H1 (cell line): ENCODE measurements around the gene MYOCD. TPM values are rescaled to one million over a fixed set of nuclear protein-coding genes. Genes with fewer than 3 reads are reported as not detected.

Experiments
- CTCF ChIA-PET: fragments of 300-600 bp; sonication (Branson Sonifier 250); formaldehyde crosslinking; loops from one replicate; lab custom pipeline; 2021; ENCODE audit not compliant: partially characterized antibody; lab: Charles Lee
- POLR2A ChIA-PET: fragments of 300-600 bp; sonication (Branson Sonifier 250); formaldehyde crosslinking; loops from one replicate; lab custom pipeline; 2021; ENCODE audit warnings: inconsistent platforms; ENCODE audit not compliant: partially characterized antibody; lab: Charles Lee
- DNase-seq, 2 experiments: peaks; one replicate each; pipeline versions ENCODE4 v3.0.0 to v3.0.0-alpha.2; 2010 to 2022; ENCODE audit warnings: low spot score in 2 of 2, low read depth in 1 of 2, mixed read lengths in 1 of 2
- FAIRE-seq: peaks from 2 replicates; lab custom pipeline; 2011; peaks lifted over from hg19 to GRCh38; lab: Jason Lieb, UNC
- H2AFZ ChIP-seq: 2 replicates; pipeline ENCODE4 v1.8.1; 2012; ENCODE audit warnings: low read length, inconsistent platforms
- H2AK5ac ChIP-seq: 2 replicates; pipeline ENCODE4 v1.6.1; 2013; ENCODE audit warnings: low read depth, low read length
- H2BK120ac ChIP-seq: replicated peaks from 2 replicates; pipeline ENCODE3; 2013; ENCODE audit warnings: low read depth, low read length, inconsistent platforms
- H2BK12ac ChIP-seq: 2 replicates; pipeline ENCODE4 v1.6.1; 2013; ENCODE audit warnings: low read depth, low read length
- H2BK15ac ChIP-seq: 2 replicates; pipeline ENCODE4 v1.6.1; 2013; ENCODE audit warnings: low read length
- H2BK20ac ChIP-seq: 2 replicates; pipeline ENCODE4 v1.6.1; 2013; ENCODE audit warnings: low read length
- H2BK5ac ChIP-seq: 2 replicates; pipeline ENCODE4 v1.6.1; 2013; ENCODE audit warnings: low read depth, low read length
- H3K14ac ChIP-seq: 2 replicates; pipeline ENCODE4 v1.6.1; 2013; ENCODE audit warnings: inconsistent platforms; ENCODE audit not compliant: insufficient read length
- H3K18ac ChIP-seq: 2 replicates; pipeline ENCODE4 v1.6.1; 2013; ENCODE audit warnings: low read length; ENCODE audit errors: extremely low read depth
- H3K23ac ChIP-seq: 2 replicates; pipeline ENCODE4 v1.6.1; 2013; ENCODE audit warnings: inconsistent platforms; ENCODE audit not compliant: insufficient read length
- H3K23me2 ChIP-seq: 2 replicates; pipeline ENCODE4 v1.6.1; 2013; ENCODE audit warnings: low read depth, low read length
- H3K27ac ChIP-seq: 2 replicates; pipeline ENCODE4 v1.6.1; 2011; ENCODE audit warnings: low read depth, low read length, inconsistent platforms
- H3K27me3 ChIP-seq, 4 experiments: replicated peaks in 1 of 4; 1 replicate in 1 of 4; 2 replicates in 3 of 4; pipeline versions ENCODE4 v1.6.1 to v1.8.1; 2011 to 2013; ENCODE audit warnings: low read length in 3 of 4, mild to moderate bottlenecking in 3 of 4, inconsistent platforms in 2 of 4, mixed read lengths in 2 of 4, moderate library complexity in 1 of 4; ENCODE audit not compliant: control insufficient read depth in 3 of 4, insufficient read depth in 3 of 4; ENCODE audit errors: extremely low read depth in 1 of 4
- H3K36me3 ChIP-seq, 4 experiments: 2 replicates each; pipeline versions ENCODE4 v1.6.1 to v1.8.1; 2011 to 2013; ENCODE audit warnings: mild to moderate bottlenecking in 4 of 4, low read length in 3 of 4, moderate library complexity in 2 of 4, control low read depth in 1 of 4, inconsistent platforms in 1 of 4; ENCODE audit not compliant: insufficient read depth in 4 of 4, control insufficient read depth in 2 of 4
- H3K4ac ChIP-seq: replicated peaks from 2 replicates; pipeline ENCODE3; 2013; ENCODE audit warnings: low read length, low read depth, mixed read lengths, inconsistent platforms; ENCODE audit not compliant: insufficient read length
- H3K4me1 ChIP-seq, 4 experiments: replicated peaks in 1 of 4; 1 replicate in 1 of 4; 2 replicates in 3 of 4; pipeline versions ENCODE4 v1.6.1 to v1.8.1; 2011 to 2013; ENCODE audit warnings: low read length in 3 of 4, inconsistent platforms in 2 of 4, mixed read lengths in 1 of 4; ENCODE audit not compliant: insufficient read depth in 4 of 4, control insufficient read depth in 3 of 4
- H3K4me2 ChIP-seq, 2 experiments: 2 replicates each; pipeline versions ENCODE4 v1.6.1 to v1.8.1; 2011 to 2013; ENCODE audit warnings: low read depth in 2 of 2, low read length in 2 of 2, control low read depth in 1 of 2, inconsistent platforms in 1 of 2, mild to moderate bottlenecking in 1 of 2; ENCODE audit not compliant: insufficient read depth in 1 of 2
- H3K4me3 ChIP-seq, 4 experiments: fragments of 200-600, 300-600 bp in 1 of 4; sonication (generic), shearing (Covaris generic), sonication (Bioruptor Twin) in 1 of 4; 2 replicates each; pipeline versions ENCODE4 v1.5.1 to v1.8.1; 2011 to 2016; ENCODE audit warnings: low read length in 4 of 4, low read depth in 3 of 4, control low read depth in 2 of 4, inconsistent platforms in 2 of 4, mild to moderate bottlenecking in 2 of 4, mixed read lengths in 1 of 4, moderate library complexity in 1 of 4; ENCODE audit not compliant: insufficient read depth in 2 of 4; ENCODE audit errors: extremely low read depth in 1 of 4
- H3K56ac ChIP-seq: replicated peaks from 2 replicates; pipeline ENCODE3; 2013; ENCODE audit warnings: low read depth, mild to moderate bottlenecking, mixed read lengths, low read length, inconsistent platforms; ENCODE audit not compliant: insufficient read length
- H3K79me1 ChIP-seq: 2 replicates; pipeline ENCODE4 v1.6.1; 2013; ENCODE audit warnings: low read depth, low read length, control low read depth
- H3K79me2 ChIP-seq, 2 experiments: 2 replicates each; pipeline versions ENCODE4 v1.6.1 to v1.8.1; 2012 to 2013; ENCODE audit warnings: low read length in 2 of 2, mild to moderate bottlenecking in 2 of 2, inconsistent platforms in 1 of 2; ENCODE audit not compliant: insufficient read depth in 2 of 2, control insufficient read depth in 1 of 2
- H3K9ac ChIP-seq, 4 experiments: replicated peaks in 1 of 4; 1 replicate in 1 of 4; 2 replicates in 3 of 4; pipeline versions ENCODE4 v1.6.1 to v1.8.1; 2011 to 2013; ENCODE audit warnings: low read depth in 3 of 4, low read length in 3 of 4, control low read depth in 2 of 4, mild to moderate bottlenecking in 2 of 4, moderate library complexity in 2 of 4, inconsistent platforms in 1 of 4; ENCODE audit errors: extremely low read depth in 1 of 4
- H3K9me3 ChIP-seq, 2 experiments: 2 replicates each; pipeline versions ENCODE4 v1.6.1 to v1.8.1; 2012 to 2013; ENCODE audit warnings: mild to moderate bottlenecking in 2 of 2, moderate library complexity in 2 of 2, control low read depth in 1 of 2, inconsistent platforms in 1 of 2, low read depth in 1 of 2, low read length in 1 of 2, mixed read lengths in 1 of 2; ENCODE audit not compliant: insufficient read depth in 2 of 2
- H4K20me1 ChIP-seq, 2 experiments: replicated peaks in 1 of 2; 2 replicates each; pipeline versions ENCODE3 to v1.8.1; 2011 to 2013; ENCODE audit warnings: inconsistent platforms in 2 of 2, low read length in 2 of 2, mild to moderate bottlenecking in 1 of 2; ENCODE audit not compliant: insufficient read depth in 2 of 2, control insufficient read depth in 1 of 2
- H4K5ac ChIP-seq: 2 replicates; pipeline ENCODE4 v1.6.1; 2013; ENCODE audit warnings: low read length, low read depth, mixed read lengths, inconsistent platforms; ENCODE audit not compliant: insufficient read length
- H4K8ac ChIP-seq: 2 replicates; pipeline ENCODE4 v1.8.0; 2013; ENCODE audit warnings: mild to moderate bottlenecking, moderate library complexity, low read length, inconsistent platforms; ENCODE audit not compliant: insufficient read depth; ENCODE audit errors: extremely low read depth
- H4K91ac ChIP-seq: replicated peaks from 2 replicates; pipeline ENCODE3; 2013; ENCODE audit warnings: low read length, mixed read lengths, inconsistent platforms; ENCODE audit not compliant: insufficient read length
- BCL11A ChIP-seq, 2 experiments: IDR thresholded peaks; one replicate each; pipeline ENCODE4 v1.6.1; 2011; ENCODE audit warnings: low read depth in 2 of 2, low read length in 2 of 2, mild to moderate bottlenecking in 2 of 2
- E2F6 ChIP-seq: IDR thresholded peaks from 2 replicates; pipeline ENCODE4 v1.6.1; 2012; ENCODE audit warnings: inconsistent platforms
- HDAC6 ChIP-seq: IDR thresholded peaks from one replicate; pipeline ENCODE4 v1.7.1; 2012; ENCODE audit warnings: low read depth, mild to moderate bottlenecking, inconsistent platforms, low read length, moderate library complexity
- MAFK ChIP-seq: IDR thresholded peaks from 2 replicates; pipeline ENCODE4 v1.6.1; 2012; ENCODE audit warnings: low read depth, mild to moderate bottlenecking, improper control_type of control experiment, low read length
- POLR2A ChIP-seq, 2 experiments: IDR thresholded peaks; 1 replicate in 1 of 2; 2 replicates in 1 of 2; pipeline ENCODE4 v1.6.1; 2011; ENCODE audit warnings: low read depth in 2 of 2, low read length in 2 of 2, mild to moderate bottlenecking in 2 of 2; ENCODE audit errors: control extremely low read depth in 1 of 2
- RAD21 ChIP-seq, 2 experiments: IDR thresholded peaks in 1 of 2; conservative IDR thresholded peaks in 1 of 2; 2 replicates each; pipeline ENCODE4 v1.6.1; 2011; ENCODE audit warnings: low read depth in 2 of 2, low read length in 2 of 2, improper control_type of control experiment in 1 of 2, inconsistent platforms in 1 of 2, mild to moderate bottlenecking in 1 of 2, moderate library complexity in 1 of 2
- RFX5 ChIP-seq: IDR thresholded peaks from 2 replicates; pipeline ENCODE4 v1.6.1; 2011; ENCODE audit warnings: low read depth, low read length, improper control_type of control experiment, borderline replicate concordance
- SIN3A ChIP-seq, 2 experiments: IDR thresholded peaks in 1 of 2; conservative IDR thresholded peaks in 1 of 2; 2 replicates each; pipeline ENCODE4 v1.6.1; 2011 to 2012; ENCODE audit warnings: low read length in 2 of 2, improper control_type of control experiment in 1 of 2, low read depth in 1 of 2, mild to moderate bottlenecking in 1 of 2
- SIRT6 ChIP-seq: IDR thresholded peaks from one replicate; pipeline ENCODE4 v1.7.1; 2012; ENCODE audit warnings: low read length, inconsistent platforms
- SRF ChIP-seq: IDR thresholded peaks from 2 replicates; pipeline ENCODE4 v1.6.1; 2011; ENCODE audit warnings: mild to moderate bottlenecking, low read depth, low read length, moderate library complexity
- TAF1 ChIP-seq: IDR thresholded peaks from 2 replicates; pipeline ENCODE4 v1.6.1; 2011; ENCODE audit warnings: mild to moderate bottlenecking, low read depth, low read length
- YY1 ChIP-seq: IDR thresholded peaks from 2 replicates; pipeline ENCODE4 v1.6.1; 2011; ENCODE audit warnings: low read depth, mild to moderate bottlenecking, low read length
- WGBS, 2 experiments: shearing (Covaris generic) in 1 of 2; methylation state at CpG; one replicate each; pipeline versions ENCODE4 v1.1.6 to v1.1.7; 2013 to 2015; ENCODE audit warnings: low lambda C conversion rate in 2 of 2, mixed read lengths in 2 of 2, inconsistent platforms in 1 of 2, low coverage in 1 of 2, missing lambda C conversion rate in 1 of 2; ENCODE audit not compliant: insufficient replicate concordance in 2 of 2, insufficient coverage in 1 of 2, insufficient read length in 1 of 2; ENCODE audit errors: extremely low coverage in 1 of 2, missing lambda C conversion rate in 1 of 2; 5-methylcytosine and 5-hydroxymethylcytosine counted together
- polyA plus RNA-seq, 7 experiments: library from polyadenylated mRNA; depleted of rRNA in 3 of 7; stranded (reverse) in 5 of 7; unstranded in 2 of 7; fragments of >200 nt in 5 of 7; fragments of 200-250 nt in 2 of 7; gene quantifications; 1 replicate in 5 of 7; 2 replicates in 1 of 7; 4 replicates in 1 of 7; pipeline versions ENCODE4 v1.2.1 to v1.2.3, GENCODE V29; 2011 to 2013; ENCODE audit warnings: missing spikeins in 2 of 7, mixed read lengths in 2 of 7
- total RNA-seq: library from RNA; stranded (reverse); fragmentation: NEBNext Ultra II Directional; extraction: Animal tissue kit (Norgen Biotek cat#: 25700); gene quantifications from 2 replicates; pipeline ENCODE4 v1.2.1, GENCODE V29; 2021
- TF ChIP-seq, protein P1 (sequence below): IDR thresholded peaks from 2 replicates; pipeline ENCODE4 v1.6.1; 2011; ENCODE audit warnings: low read depth, mild to moderate bottlenecking, low read length; ENCODE audit not compliant: insufficient read depth

Gene MYOCD
- total and polyA plus RNA-seq, 2 of the 8 experiments (the other 6 are each of a cell fraction or from before 2014, with no cell fraction given) = 0.30 to 4.9 TPM

- DNase-seq (no peak), FAIRE-seq (no peak)
- no peak overlapping the region for H3K27ac ChIP-seq
- H4K20me1 ChIP-seq = no peaks in the 10 kb centered on the region
- no peaks in the 10 kb centered on the region for H3K27me3 ChIP-seq
- CTCF ChIA-PET = no interaction called here
- WGBS, 2 experiments = 95% methylated on average over 3 of the region's 3 CpGs; no CpG with 5 or more reads in 1 of the 2 experiments
- H3K56ac ChIP-seq = no peak overlapping the region
- H3K4me2 ChIP-seq = no peak overlapping the region
- H2BK15ac ChIP-seq = no peak overlapping the region
- POLR2A ChIA-PET = no interaction called here
- no peak overlapping the region for H2BK120ac ChIP-seq
- H3K4ac ChIP-seq = no peak overlapping the region
- no peak overlapping the region for H2BK5ac ChIP-seq
- no peaks in the 10 kb centered on the region for H3K23me2 ChIP-seq
- no peak overlapping the region for H4K91ac ChIP-seq
- H3K4me1 ChIP-seq = 0 out of 7 replicates have a peak, but pooled peaks cover 0 to 2% (median 0%) of the 10 kb centered on the region in 4 experiments
- H3K36me3 ChIP-seq = no peaks in the 10 kb centered on the region
- no peak overlapping the region for H4K8ac ChIP-seq
- no peak overlapping the region for H3K14ac ChIP-seq
- H2AFZ ChIP-seq = no peak overlapping the region
- H3K9ac ChIP-seq = no peak overlapping the region
- H3K4me3 ChIP-seq = no peak overlapping the region
- no peak overlapping the region for H3K23ac ChIP-seq
- no peak overlapping the region for H2BK20ac ChIP-seq
- H4K5ac ChIP-seq = no peak overlapping the region
- H3K18ac ChIP-seq = no peak overlapping the region
- no peak overlapping the region for H2BK12ac ChIP-seq
- H3K79me2 ChIP-seq = no peaks in the 10 kb centered on the region
- H3K9me3 ChIP-seq = peaks cover 3 to 4% of the 10 kb centered on the region in 2 experiments; a peak in 2 of 4 replicates
- H3K79me1 ChIP-seq = no peaks in the 10 kb centered on the region
- H2AK5ac ChIP-seq = no peak overlapping the region
- TF ChIP-seq E2F6 (no peak), RFX5 (no peak), YY1 (no peak), RAD21 (IDR thresholded peaks at IDR 0.05 in 1 of 2, conservative IDR thresholded peaks at IDR 0.05 in 1 of 2; ENCODE audit: low read depth in 2 of 2, low read length in 2 of 2) (no peak), SIN3A (conservative IDR thresholded peaks at IDR 0.05 in 1 of 2, IDR thresholded peaks at IDR 0.05 in 1 of 2; ENCODE audit: low read depth in 1 of 2, low read length in 2 of 2) (no peak), MAFK (no peak), TAF1 (no peak), BCL11A (IDR thresholded peaks at IDR 0.05; ENCODE audit: low read depth in 2 of 2, low read length in 2 of 2) (no peak), POLR2A (IDR thresholded peaks at IDR 0.05; ENCODE audit: control extremely low read depth in 1 of 2, low read depth in 2 of 2, low read length in 2 of 2) (no peak), SRF (no peak), SIRT6 (no peak), HDAC6 (no peak)
- TF ChIP-seq, protein P1, sequence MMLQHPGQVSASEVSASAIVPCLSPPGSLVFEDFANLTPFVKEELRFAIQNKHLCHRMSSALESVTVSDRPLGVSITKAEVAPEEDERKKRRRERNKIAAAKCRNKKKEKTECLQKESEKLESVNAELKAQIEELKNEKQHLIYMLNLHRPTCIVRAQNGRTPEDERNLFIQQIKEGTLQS = no peak
Observed at GRCh38 chr17:12648498-12648897, 17.2 kb upstream of the MYOCD start.
